CD4-positive, alpha-beta T cell treated with Interleukin-21 for 1 hour (primary cell): Measurements from ENCODE around the gene OTX2.

Experiments
- DNase-seq: peaks from one replicate; pipeline ENCODE4 v3.0.0-alpha.2; 2020

The OTX2 gene

DNA sequence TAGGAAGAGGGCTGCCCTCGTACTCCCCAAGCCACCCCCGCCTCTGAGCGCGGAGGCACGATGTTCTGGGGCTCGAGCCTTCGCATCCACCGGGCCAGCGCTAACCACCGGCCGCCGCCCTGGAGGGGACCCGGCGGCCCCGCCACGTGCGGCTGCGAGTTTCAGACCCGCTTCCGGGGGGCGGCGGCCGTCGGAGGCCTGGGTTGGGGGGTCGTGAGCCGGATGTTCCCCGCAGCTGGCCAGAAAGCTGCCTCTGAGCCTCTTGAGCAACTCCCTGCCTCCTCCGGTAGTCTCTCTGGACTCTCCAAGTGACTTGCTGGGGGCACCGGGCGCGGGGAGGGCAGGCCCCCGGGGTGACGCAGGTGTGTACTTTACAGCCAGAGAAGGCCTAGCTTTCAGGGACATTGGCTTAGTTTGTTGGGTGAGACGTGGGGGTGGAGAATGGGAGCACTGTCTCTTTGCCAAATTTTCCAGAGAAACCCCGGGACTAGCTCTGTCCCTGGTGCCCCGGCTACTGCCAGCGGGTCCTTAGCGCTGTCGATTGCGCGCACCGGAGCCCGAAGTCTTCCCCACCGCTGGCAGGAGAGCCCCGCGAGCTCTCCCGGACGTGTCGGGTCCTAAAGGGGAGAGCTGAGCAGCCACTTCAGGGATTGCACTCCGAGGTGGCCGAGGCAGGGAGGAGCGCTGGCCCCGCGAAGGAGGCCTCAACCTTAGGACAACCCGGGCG is 15.6 kb downstream of the OTX2 start:
- no peak for DNase-seq

DNA sequence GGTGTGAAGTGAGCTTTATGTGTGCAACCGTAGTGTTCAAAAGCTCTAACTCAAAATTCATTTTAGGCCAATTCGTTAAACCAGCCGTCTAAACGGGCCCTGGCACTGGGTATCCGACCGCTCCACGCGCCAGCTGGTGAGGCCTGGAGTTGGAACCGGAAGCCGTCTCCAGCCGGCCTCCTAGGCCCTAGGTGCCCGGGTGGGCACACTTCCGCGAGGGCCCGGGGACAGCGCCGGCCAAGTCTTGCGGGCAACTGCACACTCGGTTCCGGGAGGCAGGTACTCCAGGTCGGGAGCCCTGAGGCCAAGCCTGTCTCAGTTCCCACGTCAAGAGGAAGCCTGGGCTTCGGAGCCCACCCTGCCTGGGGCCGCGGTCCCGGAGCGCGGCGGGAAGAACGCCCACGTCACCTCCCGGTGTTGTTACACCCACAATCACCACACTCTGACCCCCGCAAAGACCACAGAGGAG is 16.2 kb downstream of the OTX2 start:
- DNase-seq = no peak

DNA sequence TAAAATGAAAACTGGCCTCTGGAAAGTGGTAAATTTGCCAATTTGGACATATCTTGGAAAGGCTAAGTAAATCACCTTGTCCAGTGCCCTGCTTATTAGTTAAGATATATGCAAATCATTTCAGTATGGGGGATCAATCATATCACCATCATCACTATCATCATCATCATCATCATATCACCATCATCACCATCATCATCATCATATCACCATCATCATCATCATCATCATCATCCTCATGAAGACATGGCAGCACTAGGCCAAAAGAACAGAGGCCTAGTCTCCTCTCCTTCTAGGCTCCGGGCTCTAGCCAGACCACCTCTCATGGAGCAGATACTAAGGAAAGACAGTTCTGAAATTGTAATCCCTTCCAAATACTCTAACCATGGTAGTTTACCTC is 20.3 kb downstream of the OTX2 start:
- DNase-seq = no peak

DNA sequence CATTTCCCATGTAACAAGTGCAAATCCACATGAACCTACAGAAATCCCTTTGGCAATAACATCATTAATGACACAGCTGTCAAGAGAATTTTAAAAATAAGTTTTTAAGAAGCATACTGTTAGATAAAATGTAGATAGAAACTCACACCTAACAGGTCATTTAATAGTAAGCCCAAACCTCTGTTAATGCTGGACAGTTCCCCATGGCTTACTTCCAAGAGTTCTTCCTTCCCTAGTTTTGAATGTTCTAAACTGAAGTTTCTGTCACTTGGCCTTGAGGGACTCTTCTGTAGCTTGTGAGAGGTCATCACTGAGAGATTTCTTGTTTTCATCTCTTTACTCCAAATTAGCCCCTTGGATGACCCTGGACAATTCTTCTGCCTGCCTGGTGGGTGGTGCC is 22.7 kb downstream of the OTX2 start:
- DNase-seq = no peak

DNA sequence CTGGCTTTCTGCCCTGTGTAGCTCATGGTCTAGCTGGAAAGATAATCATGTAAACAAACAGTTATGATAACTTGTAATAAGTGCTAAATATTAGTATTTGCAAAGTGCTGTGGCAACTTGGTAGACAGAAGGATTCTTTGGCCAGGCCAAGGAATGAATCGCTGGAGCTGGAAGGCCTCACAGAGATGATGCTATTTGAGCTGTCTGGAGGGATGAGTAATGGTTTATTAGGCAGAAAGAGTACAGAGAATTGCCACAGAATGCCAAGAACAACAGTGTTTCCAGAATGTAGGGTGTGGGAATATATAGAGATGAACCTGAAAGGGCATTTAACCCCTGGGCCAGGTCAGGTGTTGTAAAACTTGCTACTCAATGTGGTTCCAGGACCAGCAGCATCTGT is 27.6 kb downstream of the OTX2 start:
- DNase-seq = no peak

DNA sequence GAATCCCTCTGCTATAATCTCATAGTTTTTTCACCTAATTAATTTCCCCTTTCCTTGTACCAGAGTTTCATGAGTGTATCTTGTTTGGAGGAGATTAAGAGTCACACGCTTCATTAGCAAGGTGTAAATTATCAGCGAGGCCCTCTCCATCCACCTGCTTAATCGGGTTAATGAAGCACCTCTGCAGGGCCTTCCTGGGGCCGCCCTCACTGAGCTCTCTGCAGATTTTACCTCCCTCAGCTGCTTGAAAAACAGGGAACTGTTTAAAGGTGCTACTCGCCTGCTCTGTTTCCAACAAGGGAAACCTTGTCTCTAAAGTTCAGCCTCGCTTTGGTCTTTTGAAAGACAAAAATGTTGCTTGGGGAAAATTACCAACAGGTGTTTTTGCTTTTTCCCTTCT is 35.8 kb downstream of the OTX2 start:
- no peak for DNase-seq

DNA sequence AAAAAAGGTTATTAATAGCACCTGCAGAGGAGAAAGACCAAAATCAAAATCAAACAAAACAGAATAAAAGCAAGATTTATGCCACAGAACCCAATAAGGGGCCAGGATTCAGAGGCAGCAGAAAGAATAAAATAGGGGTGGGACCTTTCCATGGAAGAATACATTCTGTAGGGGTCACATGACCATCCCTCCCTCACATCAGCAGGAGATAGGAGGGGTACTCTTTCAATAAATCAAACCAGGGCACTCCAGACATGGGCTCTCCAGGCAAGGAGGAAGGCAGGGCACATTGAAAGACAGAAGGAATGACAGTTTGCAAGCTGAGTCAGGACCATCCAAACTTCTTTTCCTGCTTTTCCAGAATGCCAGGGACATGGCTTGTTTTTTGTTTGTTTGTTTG is 39.8 kb downstream of the OTX2 start:
- DNase-seq = no peak

DNA sequence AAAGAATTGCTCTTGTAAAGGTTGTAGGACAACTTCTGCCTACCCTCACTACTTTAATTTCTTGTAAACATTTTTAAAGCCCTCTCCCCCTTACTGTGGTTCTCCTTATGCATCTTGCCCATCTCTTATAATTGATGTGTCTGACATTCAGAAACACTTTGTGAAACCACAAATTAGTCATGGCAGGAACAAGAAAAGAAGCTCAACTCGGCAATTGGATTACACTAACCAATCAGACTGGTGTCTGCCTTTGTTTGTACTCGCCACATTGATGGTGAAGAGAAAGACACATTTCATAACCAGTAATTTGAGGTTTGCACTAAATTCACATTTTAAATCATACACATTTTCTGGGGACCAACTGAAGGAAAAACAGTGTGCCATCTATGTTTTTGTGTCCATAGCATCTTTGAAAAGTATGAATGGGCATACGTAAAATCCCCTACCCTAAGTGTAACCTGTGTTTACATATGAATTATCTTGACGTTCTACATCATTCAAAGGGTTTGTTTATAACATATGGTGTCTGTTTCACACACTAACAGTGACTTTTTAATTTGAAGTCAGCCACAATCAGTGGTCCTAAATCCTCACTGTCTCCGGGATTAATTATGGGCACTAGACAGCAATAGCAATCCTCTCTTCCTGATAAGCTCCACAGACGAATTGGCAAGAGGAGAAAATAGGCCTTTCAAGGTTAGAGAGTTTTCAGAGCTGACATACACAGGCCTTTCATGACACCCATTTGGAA is 49.9 kb downstream of the OTX2 start:
- no peak for DNase-seq

DNA sequence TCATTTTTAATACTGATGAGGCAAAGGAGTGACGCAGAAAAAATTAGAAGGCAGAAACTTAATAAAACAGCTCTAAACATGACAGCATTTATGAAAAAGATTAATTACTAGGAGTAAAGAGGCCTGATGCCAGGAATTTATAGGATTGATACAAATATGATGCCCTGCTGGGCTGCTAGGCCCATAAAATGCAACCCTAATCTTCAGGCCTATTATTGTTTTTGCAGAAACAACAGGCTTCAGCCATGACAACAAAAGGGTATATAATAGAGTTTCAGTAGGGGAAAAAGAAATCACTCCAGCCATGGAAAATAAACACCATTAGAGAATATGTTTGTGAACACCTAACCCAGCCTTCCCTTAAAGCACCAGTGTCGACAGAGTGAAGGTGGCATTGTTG is 50.6 kb downstream of the OTX2 start:
- DNase-seq = no peak

DNA sequence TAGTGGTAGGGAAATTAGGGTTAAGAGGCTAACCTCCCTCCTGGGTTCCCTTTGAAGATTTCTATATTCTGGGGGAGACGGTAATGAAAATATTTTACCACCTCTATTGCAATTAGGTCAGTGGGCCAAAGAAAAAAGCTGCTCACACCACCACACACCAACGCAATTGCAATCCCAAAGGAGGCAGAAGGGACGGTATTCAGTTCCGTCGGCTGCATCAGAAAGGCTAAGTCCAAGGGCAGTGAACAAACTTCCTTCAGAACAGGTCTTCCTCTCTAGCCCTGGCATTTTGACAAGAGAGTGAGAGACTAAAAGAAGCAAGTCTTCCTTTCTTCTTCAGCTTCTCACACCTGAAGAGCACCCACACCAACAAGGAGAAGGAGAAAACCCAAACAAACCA is 51.2 kb downstream of the OTX2 start:
- DNase-seq = no peak

DNA sequence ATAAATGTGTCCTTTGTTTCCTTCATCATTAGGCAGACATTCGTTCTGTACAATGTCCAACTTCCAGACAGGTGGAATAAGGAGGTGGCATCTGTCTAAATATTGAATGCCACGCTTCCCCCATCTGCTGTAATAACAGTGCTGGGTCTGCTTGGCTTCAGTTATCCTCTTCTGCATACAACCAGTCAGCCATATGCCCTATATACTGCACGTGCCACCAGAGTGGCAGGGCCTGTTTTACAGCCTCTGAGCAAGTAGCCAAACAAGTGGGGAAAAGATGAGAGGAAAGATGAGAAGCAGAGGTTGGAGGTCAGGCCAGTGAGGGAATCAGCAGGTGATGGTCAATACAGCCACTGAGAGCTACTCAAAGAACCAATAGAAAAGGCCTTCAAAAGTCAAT is 55.4 kb downstream of the OTX2 start:
- DNase-seq = no peak

DNA sequence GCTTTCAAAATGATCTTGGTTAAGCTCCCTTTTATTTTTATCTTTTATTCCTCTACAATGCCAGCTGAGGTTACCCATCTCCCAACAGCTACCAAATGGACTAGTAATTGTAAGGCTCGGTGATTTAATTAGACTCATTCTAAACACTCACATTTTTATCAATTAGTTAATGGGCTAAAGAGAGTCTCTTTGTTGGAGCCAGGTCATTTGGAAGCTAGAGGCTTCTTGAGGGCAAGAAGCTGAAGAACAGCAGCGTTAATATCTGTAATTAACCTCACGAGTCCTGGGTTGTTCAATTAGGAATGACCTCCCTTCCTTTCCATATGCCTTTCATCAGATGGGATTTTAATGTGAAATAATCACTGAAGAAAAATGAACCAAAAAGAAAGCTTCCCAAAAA is 56.9 kb downstream of the OTX2 start:
- DNase-seq = no peak

DNA sequence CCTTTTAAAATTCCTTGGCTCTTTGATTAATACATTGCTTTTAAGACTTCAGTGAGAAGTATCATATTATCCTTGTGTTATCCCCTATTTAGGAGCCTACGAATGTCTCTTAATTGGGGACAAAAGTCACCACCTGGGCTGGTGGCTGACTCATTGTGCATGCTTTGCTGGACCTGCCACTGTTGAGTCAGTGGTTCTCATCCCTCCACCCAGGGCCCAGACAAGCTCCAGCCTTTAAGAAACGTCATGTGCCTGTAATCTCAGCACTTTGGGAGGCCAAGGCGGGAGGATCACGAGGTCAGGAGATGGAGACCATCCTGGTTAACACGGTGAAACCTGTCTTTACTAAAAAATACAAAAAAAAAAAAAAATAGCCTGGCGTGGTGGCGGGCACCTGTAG is 57.9 kb downstream of the OTX2 start:
- DNase-seq = no peak

DNA sequence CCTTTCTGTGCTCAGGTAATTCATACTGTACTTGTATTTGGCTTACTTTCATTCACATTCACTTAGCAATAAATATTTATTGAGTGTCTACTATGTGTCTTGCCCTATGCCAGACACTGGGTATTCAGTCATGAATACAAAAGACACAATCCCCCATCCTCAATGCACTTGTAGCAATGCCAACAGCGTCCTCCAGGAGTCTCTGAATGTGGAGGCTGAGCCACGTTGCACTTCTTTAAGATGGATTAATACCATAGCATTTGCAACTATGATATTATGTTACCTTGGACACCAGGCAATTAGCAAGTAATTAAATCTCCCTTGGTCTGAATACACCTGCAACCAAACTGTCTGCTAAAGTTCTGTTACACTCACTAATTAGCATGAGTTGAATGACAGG is 58.8 kb downstream of the OTX2 start:
- no peak for DNase-seq
